Astrocyte (in vitro differentiated cells and primary cell): Measurements from ENCODE around the gene TBC1D5.

Experiments used
- CTCF ChIP-seq: IDR thresholded peaks from 2 replicates; pipeline ENCODE4 v1.5.1; 2011; ENCODE audit warnings: low read depth, mild to moderate bottlenecking, inconsistent platforms, low read length, moderate library complexity; ENCODE audit not compliant: insufficient read depth
- EZH2 ChIP-seq: IDR thresholded peaks from 2 replicates; pipeline ENCODE4 v1.6.1; 2012; ENCODE audit warnings: mild to moderate bottlenecking, low read length, inconsistent platforms; ENCODE audit not compliant: insufficient read depth

DNA sequence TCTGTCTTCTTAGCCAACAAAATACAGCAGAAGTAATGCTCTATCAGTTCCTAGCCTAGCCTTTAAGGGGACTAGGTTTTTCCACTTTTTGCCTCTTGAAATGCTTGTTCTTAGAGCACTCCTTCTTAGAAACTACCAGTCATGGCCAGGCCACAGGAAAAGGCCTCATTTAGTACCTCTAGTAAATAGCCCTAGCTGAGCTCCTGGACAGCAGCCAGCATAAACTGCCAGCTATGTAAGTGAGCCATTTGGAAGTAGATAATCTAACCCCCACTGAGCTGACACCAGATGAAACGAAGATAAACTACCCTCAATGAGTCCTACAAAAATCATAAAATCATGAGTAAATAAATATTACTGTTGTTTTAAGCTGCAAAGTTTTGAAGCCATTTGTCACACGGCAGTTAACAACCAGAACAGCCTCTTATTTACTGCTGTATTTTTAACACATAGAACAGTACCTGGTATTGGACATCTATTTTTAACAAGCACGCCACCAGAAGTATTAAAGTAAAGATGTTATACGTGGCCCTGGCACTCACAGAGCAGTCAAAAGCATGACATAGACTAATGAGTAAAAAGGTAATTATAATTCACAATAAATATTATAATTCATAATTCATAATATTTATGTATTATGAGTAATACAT is 12.0 kb downstream of the TBC1D5 start:
- no peak for TF ChIP-seq CTCF
- no peak for TF ChIP-seq EZH2
